ENCODE results near the gene RAB31.
A peak's percentile ranks its signal among the peaks of the same experiment; 100 is the strongest.

DNA sequence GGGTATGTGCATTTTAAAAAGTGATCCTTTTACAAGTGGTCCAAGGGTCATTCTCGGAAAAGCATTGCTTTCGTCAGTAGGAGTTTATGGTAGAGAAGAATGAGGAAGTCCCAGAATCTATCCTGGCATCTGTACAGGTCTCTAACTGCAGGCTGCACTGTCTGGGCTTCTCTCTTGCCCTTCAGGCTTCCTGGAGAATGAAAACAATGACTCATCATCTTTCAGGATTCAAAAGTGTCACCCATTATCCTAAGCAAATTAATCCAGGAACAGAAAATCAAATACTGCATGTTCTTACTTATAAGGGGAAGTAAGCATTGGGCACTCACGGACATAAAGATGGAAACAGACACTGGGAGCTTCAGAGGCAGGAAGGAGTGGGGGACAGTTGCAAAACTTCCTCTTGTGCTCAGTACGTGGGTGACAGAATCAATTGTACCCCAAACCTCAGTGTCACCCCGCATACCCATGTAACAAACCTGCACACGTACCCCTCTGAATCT is 117.5 kb downstream of the RAB31 start:
- TF ChIP-seq POLR2AphosphoS5 (IDR thresholded peaks at IDR 0.05) (peak in 1 of 3 donors; percentile 76), CTCF (IDR thresholded peaks at IDR 0.05 in 8 of 11, conservative IDR thresholded peaks at IDR 0.05 in 3 of 11) (peak in 2 of 11 experiments; percentile 10 to 15), POLR2A (IDR thresholded peaks at IDR 0.05) (no peak)
